HCT116 (cell line): ENCODE data around the gene TUBA3C.

Source experiments
- ATF3 ChIP-seq: IDR thresholded peaks from 2 replicates; pipeline ENCODE4 v1.6.1; 2012
- CEBPB ChIP-seq: IDR thresholded peaks from 2 replicates; pipeline ENCODE4 v1.6.1; 2012; ENCODE audit warnings: low read depth
- EGR1 ChIP-seq: IDR thresholded peaks from 2 replicates; pipeline ENCODE4 v1.6.1; 2012; ENCODE audit warnings: low read depth
- ELF1 ChIP-seq: IDR thresholded peaks from 2 replicates; pipeline ENCODE4 v1.6.1; 2012; ENCODE audit warnings: low read depth, borderline replicate concordance
- EZH2 ChIP-seq: fragments of 200-600 bp; sonication (generic); IDR thresholded peaks from 2 replicates; pipeline ENCODE4 v1.6.1; 2017; ENCODE audit warnings: antibody characterized with exemption, mixed run types
- EZH2phosphoT487 ChIP-seq: fragments of 200-600 bp; IDR thresholded peaks from 2 replicates; pipeline ENCODE4 v1.6.1; 2018; ENCODE audit warnings: antibody characterized with exemption, borderline replicate concordance
- FOSL1 ChIP-seq: IDR thresholded peaks from 2 replicates; pipeline ENCODE4 v1.6.1; 2012; ENCODE audit warnings: low read depth
- JUND ChIP-seq: IDR thresholded peaks from 2 replicates; pipeline ENCODE4 v1.6.1; 2012
- POLR2A ChIP-seq: IDR thresholded peaks from 2 replicates; pipeline ENCODE4 v1.7.0; 2011; ENCODE audit warnings: borderline replicate concordance; ENCODE audit not compliant: insufficient read depth, insufficient read length; ENCODE audit errors: extremely low read depth
- POLR2AphosphoS5 ChIP-seq: IDR thresholded peaks from 2 replicates; pipeline ENCODE4 v1.6.1; 2011; ENCODE audit warnings: mild to moderate bottlenecking, low read depth, low read length, moderate library complexity
- SRF ChIP-seq: IDR thresholded peaks from 2 replicates; pipeline ENCODE4 v1.6.1; 2012; ENCODE audit warnings: low read depth
- YY1 ChIP-seq: IDR thresholded peaks from 2 replicates; pipeline ENCODE4 v1.6.1; 2011; ENCODE audit warnings: low read length, low read depth, moderate library complexity, mild to moderate bottlenecking; ENCODE audit not compliant: insufficient replicate concordance; ENCODE audit errors: extremely low read depth
- ZNF274 ChIP-seq: fragments of 200-500 bp; sonication (Bioruptor generic); IDR thresholded peaks from 2 replicates; pipeline ENCODE4 v1.6.1; 2014; ENCODE audit warnings: mild to moderate bottlenecking, low read depth, low read length, inconsistent platforms
- TF ChIP-seq, protein P1 (sequence below), 3 experiments: fragments of 200-600 bp in 1 of 3; sonication (generic) in 1 of 3; IDR thresholded peaks in 2 of 3; conservative IDR thresholded peaks in 1 of 3; 2 replicates each; pipeline ENCODE4 v1.5.1; 2012 to 2017; ENCODE audit warnings: low read depth in 2 of 3, low read length in 2 of 3, antibody characterized with exemption in 1 of 3, borderline replicate concordance in 1 of 3, control low read depth in 1 of 3, mild to moderate bottlenecking in 1 of 3, mixed read lengths in 1 of 3, mixed run types in 1 of 3, moderate library complexity in 1 of 3; ENCODE audit not compliant: insufficient read depth in 1 of 3

DNA sequence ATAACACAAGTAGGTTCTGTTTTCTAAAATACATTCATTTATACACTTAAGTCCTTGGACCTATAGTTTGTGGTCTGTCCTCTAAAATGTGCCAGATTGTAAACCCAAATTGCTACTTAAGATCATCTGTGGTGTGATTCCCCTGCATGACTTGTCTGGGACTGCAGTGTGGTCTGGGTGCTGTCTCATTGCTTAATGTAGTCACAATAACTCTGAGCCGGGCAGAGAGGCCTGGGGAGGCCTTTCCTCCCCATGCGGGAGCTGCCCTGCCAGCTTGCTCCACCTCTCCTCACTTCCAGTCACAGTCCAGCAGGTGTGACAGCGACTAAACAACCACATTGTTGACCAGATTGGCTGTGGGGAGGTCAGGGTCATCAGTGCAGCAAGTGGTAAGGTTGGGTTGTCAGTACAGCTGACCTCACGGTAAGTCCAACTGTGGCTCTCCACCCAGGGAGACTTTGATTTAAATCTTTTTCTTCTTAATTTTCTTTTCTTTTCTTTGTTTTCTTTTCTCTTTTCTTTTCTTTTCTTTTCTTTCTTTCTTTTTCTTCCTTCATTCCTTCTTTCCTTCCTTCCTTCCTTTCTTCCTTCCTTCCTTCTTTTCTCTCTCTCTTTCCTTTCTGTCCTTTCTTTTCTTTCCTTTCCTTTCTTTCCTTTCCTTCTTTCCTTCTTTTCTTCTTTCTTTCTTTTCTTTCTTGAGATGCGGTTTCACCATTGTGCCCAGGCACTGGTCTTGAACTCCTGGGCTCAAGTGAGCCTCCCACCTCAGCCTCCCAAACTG lies 4.4 kb upstream of the TUBA3C start:
- TF ChIP-seq POLR2A (no peak), ELF1 (no peak), ZNF274 (no peak), YY1 (no peak), POLR2AphosphoS5 (no peak), EGR1 (no peak), EZH2phosphoT487 (no peak), CEBPB (no peak), FOSL1 (no peak), EZH2 (no peak), ATF3 (no peak), SRF (no peak), JUND (no peak)
- TF ChIP-seq, protein P1, sequence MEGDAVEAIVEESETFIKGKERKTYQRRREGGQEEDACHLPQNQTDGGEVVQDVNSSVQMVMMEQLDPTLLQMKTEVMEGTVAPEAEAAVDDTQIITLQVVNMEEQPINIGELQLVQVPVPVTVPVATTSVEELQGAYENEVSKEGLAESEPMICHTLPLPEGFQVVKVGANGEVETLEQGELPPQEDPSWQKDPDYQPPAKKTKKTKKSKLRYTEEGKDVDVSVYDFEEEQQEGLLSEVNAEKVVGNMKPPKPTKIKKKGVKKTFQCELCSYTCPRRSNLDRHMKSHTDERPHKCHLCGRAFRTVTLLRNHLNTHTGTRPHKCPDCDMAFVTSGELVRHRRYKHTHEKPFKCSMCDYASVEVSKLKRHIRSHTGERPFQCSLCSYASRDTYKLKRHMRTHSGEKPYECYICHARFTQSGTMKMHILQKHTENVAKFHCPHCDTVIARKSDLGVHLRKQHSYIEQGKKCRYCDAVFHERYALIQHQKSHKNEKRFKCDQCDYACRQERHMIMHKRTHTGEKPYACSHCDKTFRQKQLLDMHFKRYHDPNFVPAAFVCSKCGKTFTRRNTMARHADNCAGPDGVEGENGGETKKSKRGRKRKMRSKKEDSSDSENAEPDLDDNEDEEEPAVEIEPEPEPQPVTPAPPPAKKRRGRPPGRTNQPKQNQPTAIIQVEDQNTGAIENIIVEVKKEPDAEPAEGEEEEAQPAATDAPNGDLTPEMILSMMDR (IDR thresholded peaks at IDR 0.05 in 2 of 3, conservative IDR thresholded peaks at IDR 0.05 in 1 of 3; ENCODE audit: borderline replicate concordance in 1 of 3, insufficient read depth in 1 of 3, low read depth in 2 of 3, low read length in 2 of 3): no peak
